Tibial artery (tissue), 4 donors: ENCODE measurements around the gene SKIC8.

Source experiments
- DNase-seq, 2 donors: peaks; one replicate each; pipeline ENCODE4 v3.0.0-alpha.2; 2019
- H3K27ac ChIP-seq, 2 donors: fragments of 200-600 bp; sonication (generic) in 1 of 2; 1 replicate in 1 of 2; 2 replicates in 1 of 2; pipeline ENCODE4 v1.5.1; 2018 to 2019; ENCODE audit warnings: mild to moderate bottlenecking in 1 of 2
- H3K27me3 ChIP-seq, 2 donors: fragments of 200-600 bp; sonication (generic) in 1 of 2; one replicate each; pipeline versions ENCODE4 v1.5.1 to v1.6.0; 2016 to 2019
- H3K36me3 ChIP-seq, 3 donors: fragments of 200-600 bp; sonication (generic) in 2 of 3; one replicate each; pipeline ENCODE4 v1.5.1; 2016 to 2019; ENCODE audit warnings: mild to moderate bottlenecking in 2 of 3
- H3K4me1 ChIP-seq, 4 donors: fragments of 200-600 bp; sonication (generic) in 2 of 4; 1 replicate in 3 of 4; 2 replicates in 1 of 4; pipeline ENCODE4 v1.5.1; 2016 to 2019
- H3K4me3 ChIP-seq, 2 donors: fragments of 200-600 bp; sonication (generic) in 1 of 2; 1 replicate in 1 of 2; 2 replicates in 1 of 2; pipeline ENCODE4 v1.5.1; 2018 to 2019; ENCODE audit warnings: mild to moderate bottlenecking in 2 of 2
- H3K9me3 ChIP-seq, 3 donors: fragments of 200-600 bp; sonication (generic) in 1 of 3; one replicate each; pipeline ENCODE4 v1.5.1; 2016 to 2019
- CTCF ChIP-seq, 2 experiments: fragments of 200-600 bp in 1 of 2; fragments of 450-650 bp in 1 of 2; IDR thresholded peaks; one replicate each; pipeline ENCODE4 v1.5.1; 2017 to 2019; ENCODE audit warnings: antibody characterized with exemption in 2 of 2, mild to moderate bottlenecking in 1 of 2, moderate library complexity in 1 of 2
- intact Hi-C: fragments of 100-400 bp; cut with DNase I; formaldehyde crosslinking; loops from one replicate; pipeline ENCODE4 v1.15.0; 2023; ENCODE audit warnings: low total_unique reads

SKIC8 gene

DNA sequence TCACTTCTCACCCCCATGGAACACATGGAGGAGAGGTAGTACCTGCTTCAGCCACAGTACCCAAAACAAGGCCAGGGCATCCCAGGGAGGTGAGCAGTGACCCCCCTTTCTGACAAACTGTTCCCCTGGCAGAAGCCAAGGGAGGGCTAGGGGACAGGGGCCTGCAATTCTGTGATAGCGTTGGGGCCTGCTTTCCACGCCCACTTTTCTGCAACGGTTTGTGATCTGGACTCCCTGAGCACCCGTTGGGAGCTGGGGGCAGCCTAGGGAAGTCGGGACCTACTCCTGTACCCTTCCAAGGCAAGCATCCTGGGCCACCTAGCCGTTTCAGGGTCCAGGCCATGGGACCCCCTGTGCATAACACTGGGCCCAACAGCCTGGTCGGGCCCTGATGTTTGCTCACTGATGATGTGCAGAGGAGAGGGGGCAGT lies 36.0 kb downstream of the SKIC8 start:
- H3K9me3 ChIP-seq: no peaks in the 10 kb centered on the region

DNA sequence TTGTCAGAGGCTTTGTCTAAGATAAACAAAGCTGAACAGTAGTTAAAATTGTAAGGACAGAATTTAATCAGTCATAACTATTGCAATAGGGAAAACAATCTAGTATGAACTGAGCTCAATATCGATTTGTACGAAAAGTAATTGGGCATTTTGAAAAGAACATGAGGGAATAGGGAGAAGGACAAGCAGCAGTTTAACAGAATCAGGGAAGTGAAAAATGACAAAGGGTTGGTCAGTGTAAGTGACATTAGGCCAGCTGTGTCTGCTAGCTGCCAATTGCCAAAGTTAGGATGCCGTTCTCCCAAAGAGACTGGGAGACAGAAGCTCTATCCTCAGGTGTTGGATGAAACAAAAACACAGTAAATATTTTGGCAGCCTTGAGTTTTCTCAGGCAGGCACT lies 38.3 kb downstream of the SKIC8 start:
- intact Hi-C loops: loop anchor here (10.0 kb wide), 1 partner anchor 614 kb away; the partner anchor contains the start of gene MORF4L1
- no peaks in the 10 kb centered on the region for H3K27me3 ChIP-seq
- no peak overlapping the region for H3K27ac ChIP-seq
- peaks cover 0 to 20% (median 13%) of the 10 kb centered on the region in 4 donors for H3K4me1 ChIP-seq
- H3K36me3 ChIP-seq: no peaks in the 10 kb centered on the region
- no peak for TF ChIP-seq CTCF (IDR thresholded peaks at IDR 0.05)
- no peak overlapping the region for H3K4me3 ChIP-seq
- H3K9me3 ChIP-seq: no peaks in the 10 kb centered on the region
- no peak for DNase-seq

More for the DNA sequence above, 36.0 kb downstream of the SKIC8 start:
- TF ChIP-seq CTCF (IDR thresholded peaks at IDR 0.05): no peak
- intact Hi-C loops: loop anchor here (10.0 kb wide), 1 partner anchor 611 kb away; the partner anchor contains the start of gene MORF4L1
- H3K4me3 ChIP-seq: no peak overlapping the region
- H3K27ac ChIP-seq: no peak overlapping the region
- H3K4me1 ChIP-seq: peaks cover 0 to 29% (median 20%) of the 10 kb centered on the region in 4 donors
- no peak for DNase-seq
- H3K36me3 ChIP-seq: no peaks in the 10 kb centered on the region
- no peaks in the 10 kb centered on the region for H3K27me3 ChIP-seq

GRCh38 chr15:78260489-78260888 lies 38.9 kb downstream of the SKIC8 start:
- Histone ChIP-seq H3K4me3 (no peak overlapping the region), H3K9me3 (no peaks in the 10 kb centered on the region), H3K27ac (no peak overlapping the region), H3K36me3 (no peaks in the 10 kb centered on the region), H3K4me1 (peaks cover 0 to 14% (median 8%) of the 10 kb centered on the region in 4 donors), H3K27me3 (no peaks in the 10 kb centered on the region)
- no peak for DNase-seq
- no peak for TF ChIP-seq CTCF (IDR thresholded peaks at IDR 0.05)
- intact Hi-C loops: loop anchor here (10.0 kb wide), 1 partner anchor 614 kb away; the partner anchor contains the start of gene MORF4L1

DNA sequence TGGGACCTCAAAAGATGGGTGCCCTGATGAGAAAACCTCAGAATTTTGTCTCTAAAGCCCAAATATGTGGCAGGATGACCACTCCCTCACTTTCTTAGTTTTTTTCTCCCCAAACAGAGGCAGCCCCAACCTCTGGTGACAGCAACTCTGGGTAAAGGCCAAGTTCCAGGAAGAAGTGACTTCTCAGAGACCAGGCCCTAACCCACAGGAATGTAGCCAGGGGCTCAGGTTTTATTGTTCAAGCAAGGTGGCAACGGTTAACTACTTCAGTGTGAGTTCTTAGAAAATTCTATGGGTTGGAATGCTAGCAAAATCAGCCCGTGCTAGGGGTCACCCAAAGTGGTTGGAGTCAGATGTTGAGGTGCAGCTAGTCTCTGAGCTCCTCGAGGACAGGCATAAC lies 40.2 kb downstream of the SKIC8 start:
- no peak overlapping the region for H3K4me3 ChIP-seq
- no peak for TF ChIP-seq CTCF (IDR thresholded peaks at IDR 0.05)
- intact Hi-C loops: no loop called here
- H3K9me3 ChIP-seq: no peaks in the 10 kb centered on the region
- no peak for DNase-seq
- no peaks in the 10 kb centered on the region for H3K36me3 ChIP-seq
- H3K27ac ChIP-seq: no peak overlapping the region
- no peaks in the 10 kb centered on the region for H3K27me3 ChIP-seq
- peaks cover 0 to 4% (median 2%) of the 10 kb centered on the region in 4 donors for H3K4me1 ChIP-seq

DNA sequence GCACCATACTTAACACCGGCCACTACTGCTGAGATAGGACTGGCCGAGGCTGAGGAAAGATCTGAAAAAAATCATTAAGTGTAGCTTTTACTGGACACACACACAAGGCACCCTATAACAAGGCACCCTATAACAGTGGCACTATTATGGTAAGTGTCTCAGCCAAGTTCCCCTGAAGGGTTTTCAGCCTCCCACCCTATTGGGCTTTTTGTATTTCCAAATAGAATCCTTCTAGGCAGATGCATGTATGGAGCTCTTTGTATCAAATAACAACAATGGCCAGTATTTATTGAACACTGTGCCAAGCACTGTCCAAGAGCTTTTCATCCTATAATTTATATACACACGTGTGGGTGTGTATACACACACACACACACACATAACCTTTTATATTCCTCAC lies 41.7 kb downstream of the SKIC8 start:
- Histone ChIP-seq H3K4me1 (no peaks in the 10 kb centered on the region), H3K27ac (no peak overlapping the region), H3K4me3 (no peak overlapping the region), H3K27me3 (no peaks in the 10 kb centered on the region), H3K9me3 (no peaks in the 10 kb centered on the region), H3K36me3 (no peaks in the 10 kb centered on the region)
- no peak for TF ChIP-seq CTCF (IDR thresholded peaks at IDR 0.05)
- DNase-seq: no peak
- intact Hi-C loops: no loop called here

- Histone ChIP-seq H3K4me1 (no peaks in the 10 kb centered on the region), H3K36me3 (no peaks in the 10 kb centered on the region), H3K4me3 (no peak overlapping the region), H3K27me3 (no peaks in the 10 kb centered on the region), H3K27ac (no peak overlapping the region), H3K9me3 (no peaks in the 10 kb centered on the region)
- intact Hi-C loops: no loop called here
- no peak for DNase-seq
- TF ChIP-seq CTCF (IDR thresholded peaks at IDR 0.05): no peak
Observed at GRCh38 chr15:78256044-78256437, 43.4 kb downstream of the SKIC8 start.
